NT2/D1 (cell line): ENCODE data around the gene SCN5A.
"Not testable (repeated sequence)": the region's sequence is repeated elsewhere in the genome, so short reads cannot be mapped to it uniquely, and the experiment has no call there.

Experiments used
- DNase-seq: peaks from one replicate; pipeline ENCODE4 v3.0.0-alpha.2; 2011; ENCODE audit warnings: low read depth, low spot score
- H3K27me3 ChIP-seq: 2 replicates; pipeline ENCODE4 v1.6.0; 2011; ENCODE audit warnings: mild to moderate bottlenecking; ENCODE audit not compliant: insufficient read length, insufficient read depth
- H3K36me3 ChIP-seq: 2 replicates; pipeline ENCODE4 v1.6.1; 2011; ENCODE audit warnings: mild to moderate bottlenecking, low read length, mixed read lengths; ENCODE audit not compliant: insufficient read depth, insufficient read length
- H3K4me1 ChIP-seq: 2 replicates; pipeline ENCODE4 v1.5.1; 2011; ENCODE audit not compliant: insufficient read depth, insufficient read length
- H3K4me3 ChIP-seq: 2 replicates; pipeline ENCODE4 v1.5.1; 2011; ENCODE audit warnings: low read depth; ENCODE audit not compliant: insufficient read length
- H3K9ac ChIP-seq: 2 replicates; pipeline ENCODE4 v1.6.0; 2011; ENCODE audit warnings: low read depth; ENCODE audit not compliant: insufficient read length
- H3K9me3 ChIP-seq: 2 replicates; pipeline ENCODE4 v1.5.1; 2011; ENCODE audit warnings: mild to moderate bottlenecking, low read length; ENCODE audit not compliant: insufficient read depth
- SUZ12 ChIP-seq: IDR thresholded peaks from 2 replicates; pipeline ENCODE4 v1.6.1; 2011; ENCODE audit not compliant: insufficient read length, insufficient read depth; ENCODE audit errors: extremely low read depth
- YY1 ChIP-seq: IDR thresholded peaks from 2 replicates; pipeline ENCODE4 v1.6.1; 2011; ENCODE audit not compliant: insufficient read length, insufficient read depth
- ZNF274 ChIP-seq: IDR thresholded peaks from 2 replicates; pipeline ENCODE4 v1.6.1; 2011; ENCODE audit warnings: mild to moderate bottlenecking, low read depth, low read length

Gene SCN5A

DNA sequence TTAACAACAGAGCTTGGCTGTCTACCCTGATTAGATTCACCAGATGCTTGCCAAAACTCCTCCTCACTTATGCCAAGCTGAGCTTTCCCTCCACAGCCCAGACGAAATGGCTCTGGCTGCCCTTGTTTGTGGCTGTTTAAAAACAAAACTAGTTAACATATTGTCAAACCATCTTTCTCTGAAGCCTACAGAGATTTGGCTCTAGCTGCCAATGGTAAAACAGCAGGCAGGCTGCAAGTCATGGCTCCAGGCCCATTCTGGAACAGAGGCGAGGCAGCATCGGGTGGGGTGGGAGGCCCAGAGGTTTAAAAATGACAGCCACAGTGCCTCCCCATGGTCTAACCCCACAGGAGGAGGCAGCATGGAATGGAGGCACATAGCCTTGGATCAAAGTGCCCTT is 75.9 kb downstream of the SCN5A start:
- Histone ChIP-seq H3K9me3 (no peaks in the 10 kb centered on the region), H3K9ac (no peak overlapping the region), H3K36me3 (peaks cover 5% of the 10 kb centered on the region), H3K27me3 (no peaks in the 10 kb centered on the region), H3K4me1 (peaks cover 2% of the 10 kb centered on the region), H3K4me3 (no peak overlapping the region)
- no peak for DNase-seq
- TF ChIP-seq YY1: no peak
- no peak for TF ChIP-seq SUZ12
- no peak for TF ChIP-seq ZNF274

DNA sequence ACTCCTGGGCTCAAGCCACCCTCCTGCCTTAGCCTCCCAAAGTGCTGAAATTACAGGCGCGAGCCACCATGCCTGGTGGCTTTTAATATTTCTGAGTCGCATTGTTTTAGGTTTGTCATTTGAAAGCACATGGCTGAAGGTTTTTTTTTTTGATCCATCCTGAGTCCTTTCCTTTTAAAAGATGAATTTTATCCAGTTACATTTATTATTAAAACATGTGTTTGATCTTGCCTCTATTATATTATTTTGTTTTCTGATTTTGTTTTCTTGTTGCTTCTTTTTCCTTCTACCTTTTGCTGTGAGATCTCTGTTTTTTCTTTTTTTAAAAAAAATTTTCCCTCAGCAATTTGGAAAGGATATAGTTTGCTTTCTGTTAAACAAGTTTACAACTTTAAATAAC is 76.4 kb downstream of the SCN5A start:
- H3K4me1 ChIP-seq: peaks cover 2% of the 10 kb centered on the region
- TF ChIP-seq SUZ12: no peak
- H3K9ac ChIP-seq: no peak overlapping the region
- no peaks in the 10 kb centered on the region for H3K9me3 ChIP-seq
- no peak overlapping the region for H3K4me3 ChIP-seq
- no peak for DNase-seq
- no peaks in the 10 kb centered on the region for H3K27me3 ChIP-seq
- H3K36me3 ChIP-seq: peaks cover 5% of the 10 kb centered on the region

DNA sequence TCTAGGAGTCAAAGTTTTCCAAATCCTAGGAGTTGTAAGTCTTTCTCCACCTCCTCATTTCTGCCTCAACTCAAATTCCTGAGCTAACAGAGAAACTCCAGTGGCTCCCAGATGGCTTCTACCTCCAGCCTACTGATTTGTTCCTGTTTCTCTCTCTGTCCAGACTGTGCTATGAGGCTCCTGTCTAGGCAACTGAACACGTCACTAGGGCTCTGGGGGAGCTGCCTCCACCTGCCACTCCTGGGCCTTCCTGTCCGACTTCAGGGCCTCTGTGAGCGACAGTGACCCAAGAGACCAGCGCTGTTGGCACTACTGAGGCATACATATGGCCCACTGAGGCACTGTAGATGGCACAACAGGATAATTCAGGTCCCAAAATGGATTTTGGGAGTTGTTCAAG is 82.0 kb downstream of the SCN5A start:
- Histone ChIP-seq H3K9me3 (no peaks in the 10 kb centered on the region), H3K4me3 (no peak overlapping the region), H3K27me3 (no peaks in the 10 kb centered on the region), H3K9ac (no peak overlapping the region), H3K36me3 (no peaks in the 10 kb centered on the region), H3K4me1 (no peaks in the 10 kb centered on the region)
- no peak for TF ChIP-seq ZNF274
- no peak for TF ChIP-seq SUZ12
- no peak for TF ChIP-seq YY1
- no peak for DNase-seq

DNA sequence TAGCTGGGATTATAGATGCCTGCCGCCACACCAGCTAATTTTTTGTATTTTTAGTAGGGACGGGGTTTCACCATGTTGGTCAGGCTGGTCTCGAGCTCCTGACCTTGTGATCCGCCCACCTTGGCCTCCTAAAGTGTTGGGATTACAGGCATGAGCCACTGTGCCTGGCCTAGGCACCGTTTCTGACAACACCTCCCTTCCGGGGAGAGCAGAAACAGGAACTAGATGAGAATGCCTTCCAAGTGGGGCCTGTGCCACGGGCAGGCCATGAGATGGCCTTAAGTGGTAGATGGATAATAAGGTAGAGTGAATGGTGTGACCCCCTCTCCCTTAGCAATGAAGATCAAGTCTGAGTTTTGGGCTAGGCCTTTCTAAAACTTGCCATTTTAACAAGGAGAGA is 82.7 kb downstream of the SCN5A start:
- not testable (repeated sequence) for DNase-seq, H3K36me3 ChIP-seq, H3K4me1 ChIP-seq, H3K9me3 ChIP-seq, H3K27me3 ChIP-seq, H3K9ac ChIP-seq, H3K4me3 ChIP-seq

DNA sequence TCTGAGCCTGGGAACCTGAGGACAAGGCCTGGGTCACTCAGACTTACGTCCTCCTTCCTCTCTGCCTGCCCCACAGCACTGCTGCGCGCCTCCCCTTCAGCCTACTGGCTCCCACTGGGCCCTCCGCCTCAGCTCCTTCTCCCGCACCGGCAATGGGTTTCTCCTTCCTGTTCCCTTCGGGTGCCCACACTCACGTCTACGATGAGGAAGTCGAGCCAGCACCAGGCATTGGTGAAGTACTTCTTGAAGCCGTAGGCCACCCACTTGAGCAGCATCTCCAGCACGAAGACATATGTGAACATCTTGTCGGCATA is 83.3 kb downstream of the SCN5A start:
- Histone ChIP-seq H3K4me3 (no peak overlapping the region), H3K9ac (no peak overlapping the region), H3K27me3 (no peaks in the 10 kb centered on the region), H3K9me3 (no peaks in the 10 kb centered on the region), H3K4me1 (no peaks in the 10 kb centered on the region), H3K36me3 (peaks cover 3% of the 10 kb centered on the region)
- no peak for TF ChIP-seq YY1
- TF ChIP-seq SUZ12: no peak
- no peak for TF ChIP-seq ZNF274
- no peak for DNase-seq

DNA sequence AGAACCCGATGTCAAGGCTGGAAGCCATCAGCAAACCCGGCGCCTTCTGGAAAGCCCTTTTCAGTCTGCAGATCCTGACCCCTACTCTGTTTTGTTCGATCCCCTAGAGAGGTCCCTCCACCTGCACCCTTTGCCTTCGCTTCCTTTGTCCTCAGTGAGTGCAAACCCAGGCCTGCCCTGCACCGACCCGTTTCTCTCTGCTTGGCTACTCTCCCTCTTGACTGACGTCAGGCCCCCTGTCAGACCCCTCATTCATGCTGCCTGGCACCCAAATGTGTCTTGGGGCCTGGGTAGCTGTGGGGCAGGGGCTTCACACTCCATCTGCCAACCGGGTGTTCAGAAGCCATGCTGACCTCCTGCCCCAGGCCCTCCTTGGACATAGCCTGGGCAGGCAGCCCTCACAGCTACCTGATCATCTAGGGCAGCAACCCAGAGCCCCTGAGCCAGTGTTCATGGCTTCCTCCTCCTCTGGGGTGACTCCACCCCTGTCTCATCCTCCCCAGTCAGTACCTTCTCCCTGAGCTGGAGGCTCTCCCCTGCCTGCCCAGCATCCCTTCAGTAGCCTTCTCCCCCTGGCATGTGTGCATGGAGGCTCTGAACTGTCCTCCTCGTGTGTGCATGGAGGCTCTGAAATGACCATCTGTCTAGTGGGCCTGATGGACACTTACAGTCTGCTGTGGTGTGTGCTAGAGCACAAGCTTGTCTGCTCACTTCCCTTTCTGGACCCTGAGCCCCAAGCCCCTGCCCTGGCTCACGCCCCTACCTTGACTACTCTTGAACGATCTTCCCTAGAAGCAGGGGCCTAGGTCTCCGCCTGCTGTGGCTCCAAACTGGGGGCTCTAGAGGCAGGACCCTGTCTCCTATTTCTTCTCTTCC is 83.9 kb downstream of the SCN5A start:
- Histone ChIP-seq H3K9ac (no peak overlapping the region), H3K4me3 (no peak overlapping the region), H3K36me3 (peaks cover 3% of the 10 kb centered on the region), H3K9me3 (no peaks in the 10 kb centered on the region), H3K4me1 (no peaks in the 10 kb centered on the region), H3K27me3 (no peaks in the 10 kb centered on the region)
- TF ChIP-seq YY1 (no peak), SUZ12 (no peak), ZNF274 (no peak)
- DNase-seq: no peak

DNA sequence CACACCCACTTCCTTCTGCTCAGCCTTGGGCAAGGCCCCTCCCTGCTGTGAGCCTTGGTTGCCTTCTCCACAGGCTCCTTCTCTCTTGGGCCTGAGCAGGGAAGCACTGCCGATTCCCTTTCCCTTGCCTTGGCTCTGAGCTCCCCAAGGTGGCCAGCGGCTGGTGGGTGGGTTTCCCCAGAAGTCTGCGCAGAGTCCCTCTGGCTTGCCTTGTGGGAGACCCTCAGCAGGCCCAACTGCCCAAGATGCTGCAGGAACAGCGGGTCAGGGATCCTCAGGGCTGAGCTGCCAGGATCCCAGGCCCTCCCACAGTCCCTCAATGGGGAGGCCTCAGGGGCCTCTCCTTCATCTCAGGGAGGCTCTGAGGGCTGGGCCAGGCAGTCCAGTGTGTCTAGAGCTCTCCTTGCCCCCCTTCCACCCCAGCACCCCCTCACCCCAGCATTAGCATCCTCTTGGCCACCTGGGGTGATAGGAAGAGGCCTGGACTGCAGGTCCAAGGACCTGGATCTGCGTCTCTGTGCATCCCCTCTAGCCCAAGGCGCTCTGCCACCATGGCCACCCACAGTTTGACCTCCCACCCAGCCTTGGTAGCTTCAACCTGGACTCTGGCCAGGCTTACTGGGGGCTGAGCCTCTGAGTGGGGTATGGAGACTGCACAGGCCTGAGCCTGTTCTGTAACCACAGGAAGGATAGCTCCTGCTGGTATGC is 84.7 kb downstream of the SCN5A start:
- Histone ChIP-seq H3K9ac (no peak overlapping the region), H3K4me3 (no peak overlapping the region), H3K27me3 (no peaks in the 10 kb centered on the region), H3K4me1 (no peaks in the 10 kb centered on the region), H3K9me3 (no peaks in the 10 kb centered on the region), H3K36me3 (peaks cover 3% of the 10 kb centered on the region)
- DNase-seq: no peak
- TF ChIP-seq YY1 (no peak), ZNF274 (no peak), SUZ12 (no peak)
